Measurements from ENCODE around the gene PRDM16.

Gene PRDM16

GRCh38 chr1:3461238-3461933 lies 392.4 kb downstream of the PRDM16 start:
- no peaks in the 10 kb centered on the region for H3K9me3 ChIP-seq (ENCODE audit: insufficient read depth, low read length)
- no peaks in the 10 kb centered on the region for H3K27me3 ChIP-seq (ENCODE audit: insufficient read depth, insufficient read length)
- H3K4me3 ChIP-seq (ENCODE audit: insufficient read length, low read depth) = no peak overlapping the region
- DNase-seq (ENCODE audit: low read depth, low spot score) = no peak
- TF ChIP-seq ZNF274 (IDR thresholded peaks at IDR 0.05; ENCODE audit: low read depth, low read length) (no peak), SUZ12 (IDR thresholded peaks at IDR 0.05; ENCODE audit: extremely low read depth, insufficient read depth, insufficient read length) (no peak), YY1 (IDR thresholded peaks at IDR 0.05; ENCODE audit: insufficient read depth, insufficient read length) (no peak)
- peaks cover 4% of the 10 kb centered on the region for H3K36me3 ChIP-seq (ENCODE audit: insufficient read depth, insufficient read length, low read length)
- H3K9ac ChIP-seq (ENCODE audit: insufficient read length, low read depth) = no peak overlapping the region
- peaks cover 14% of the 10 kb centered on the region for H3K4me1 ChIP-seq (ENCODE audit: insufficient read depth, insufficient read length)

GRCh38 chr1:3461934-3462275 lies 392.9 kb downstream of the PRDM16 start:
- TF ChIP-seq SUZ12 (IDR thresholded peaks at IDR 0.05; ENCODE audit: extremely low read depth, insufficient read depth, insufficient read length) (no peak), ZNF274 (IDR thresholded peaks at IDR 0.05; ENCODE audit: low read depth, low read length) (no peak), YY1 (IDR thresholded peaks at IDR 0.05; ENCODE audit: insufficient read depth, insufficient read length) (no peak)
- Histone ChIP-seq H3K9ac (ENCODE audit: insufficient read length, low read depth) (no peak overlapping the region), H3K27me3 (ENCODE audit: insufficient read depth, insufficient read length) (no peaks in the 10 kb centered on the region), H3K9me3 (ENCODE audit: insufficient read depth, low read length) (no peaks in the 10 kb centered on the region), H3K36me3 (ENCODE audit: insufficient read depth, insufficient read length, low read length) (peaks cover 4% of the 10 kb centered on the region), H3K4me1 (ENCODE audit: insufficient read depth, insufficient read length) (peaks cover 11% of the 10 kb centered on the region), H3K4me3 (ENCODE audit: insufficient read length, low read depth) (no peak overlapping the region)
- no peak for DNase-seq (ENCODE audit: low read depth, low spot score)

GRCh38 chr1:3462356-3463012 lies 393.5 kb downstream of the PRDM16 start:
- Histone ChIP-seq H3K27me3 (ENCODE audit: insufficient read depth, insufficient read length) (no peaks in the 10 kb centered on the region), H3K9ac (ENCODE audit: insufficient read length, low read depth) (peak overlapping the region; percentile 44), H3K36me3 (ENCODE audit: insufficient read depth, insufficient read length, low read length) (peaks cover 4% of the 10 kb centered on the region), H3K4me3 (ENCODE audit: insufficient read length, low read depth) (no peak overlapping the region), H3K4me1 (ENCODE audit: insufficient read depth, insufficient read length) (peaks cover 11% of the 10 kb centered on the region), H3K9me3 (ENCODE audit: insufficient read depth, low read length) (no peaks in the 10 kb centered on the region)
- DNase-seq (ENCODE audit: low read depth, low spot score) = no peak
- TF ChIP-seq YY1 (IDR thresholded peaks at IDR 0.05; ENCODE audit: insufficient read depth, insufficient read length) (no peak), ZNF274 (IDR thresholded peaks at IDR 0.05; ENCODE audit: low read depth, low read length) (no peak), SUZ12 (IDR thresholded peaks at IDR 0.05; ENCODE audit: extremely low read depth, insufficient read depth, insufficient read length) (no peak)

- no peaks in the 10 kb centered on the region for H3K9me3 ChIP-seq (ENCODE audit: insufficient read depth, low read length)
- no peak overlapping the region for H3K4me3 ChIP-seq (ENCODE audit: insufficient read length, low read depth)
- H3K4me1 ChIP-seq (ENCODE audit: insufficient read depth, insufficient read length) = peaks cover 11% of the 10 kb centered on the region
- TF ChIP-seq SUZ12 (IDR thresholded peaks at IDR 0.05; ENCODE audit: extremely low read depth, insufficient read depth, insufficient read length) (no peak), ZNF274 (IDR thresholded peaks at IDR 0.05; ENCODE audit: low read depth, low read length) (no peak), YY1 (IDR thresholded peaks at IDR 0.05; ENCODE audit: insufficient read depth, insufficient read length) (no peak)
- no peak for DNase-seq (ENCODE audit: low read depth, low spot score)
- no peaks in the 10 kb centered on the region for H3K27me3 ChIP-seq (ENCODE audit: insufficient read depth, insufficient read length)
- H3K9ac ChIP-seq (ENCODE audit: insufficient read length, low read depth) = no peak overlapping the region
- H3K36me3 ChIP-seq (ENCODE audit: insufficient read depth, insufficient read length, low read length) = peaks cover 4% of the 10 kb centered on the region
Measured at GRCh38 chr1:3463013-3463385, 394.0 kb downstream of the PRDM16 start.

GRCh38 chr1:3463408-3463863 lies 394.4 kb downstream of the PRDM16 start:
- Histone ChIP-seq H3K9me3 (ENCODE audit: insufficient read depth, low read length) (no peaks in the 10 kb centered on the region), H3K9ac (ENCODE audit: insufficient read length, low read depth) (no peak overlapping the region), H3K4me3 (ENCODE audit: insufficient read length, low read depth) (no peak overlapping the region), H3K36me3 (ENCODE audit: insufficient read depth, insufficient read length, low read length) (peaks cover 4% of the 10 kb centered on the region), H3K27me3 (ENCODE audit: insufficient read depth, insufficient read length) (no peaks in the 10 kb centered on the region), H3K4me1 (ENCODE audit: insufficient read depth, insufficient read length) (peaks cover 11% of the 10 kb centered on the region)
- no peak for DNase-seq (ENCODE audit: low read depth, low spot score)
- TF ChIP-seq SUZ12 (IDR thresholded peaks at IDR 0.05; ENCODE audit: extremely low read depth, insufficient read depth, insufficient read length) = no peak
- no peak for TF ChIP-seq YY1 (IDR thresholded peaks at IDR 0.05; ENCODE audit: insufficient read depth, insufficient read length)
- no peak for TF ChIP-seq ZNF274 (IDR thresholded peaks at IDR 0.05; ENCODE audit: low read depth, low read length)

- TF ChIP-seq YY1 (IDR thresholded peaks at IDR 0.05; ENCODE audit: insufficient read depth, insufficient read length) = no peak
- TF ChIP-seq SUZ12 (IDR thresholded peaks at IDR 0.05; ENCODE audit: extremely low read depth, insufficient read depth, insufficient read length) = no peak
- no peak for TF ChIP-seq ZNF274 (IDR thresholded peaks at IDR 0.05; ENCODE audit: low read depth, low read length)
- Histone ChIP-seq H3K36me3 (ENCODE audit: insufficient read depth, insufficient read length, low read length) (peaks cover 4% of the 10 kb centered on the region), H3K4me1 (ENCODE audit: insufficient read depth, insufficient read length) (peaks cover 11% of the 10 kb centered on the region), H3K27me3 (ENCODE audit: insufficient read depth, insufficient read length) (no peaks in the 10 kb centered on the region), H3K9ac (ENCODE audit: insufficient read length, low read depth) (no peak overlapping the region), H3K9me3 (ENCODE audit: insufficient read depth, low read length) (no peaks in the 10 kb centered on the region), H3K4me3 (ENCODE audit: insufficient read length, low read depth) (no peak overlapping the region)
- DNase-seq (ENCODE audit: low read depth, low spot score) = no peak
Measured at GRCh38 chr1:3463891-3464648, 395.1 kb downstream of the PRDM16 start.

- peaks cover 4% of the 10 kb centered on the region for H3K36me3 ChIP-seq (ENCODE audit: insufficient read depth, insufficient read length, low read length)
- no peaks in the 10 kb centered on the region for H3K27me3 ChIP-seq (ENCODE audit: insufficient read depth, insufficient read length)
- H3K9ac ChIP-seq (ENCODE audit: insufficient read length, low read depth) = no peak overlapping the region
- DNase-seq (ENCODE audit: low read depth, low spot score) = no peak
- TF ChIP-seq SUZ12 (IDR thresholded peaks at IDR 0.05; ENCODE audit: extremely low read depth, insufficient read depth, insufficient read length) = no peak
- no peak for TF ChIP-seq ZNF274 (IDR thresholded peaks at IDR 0.05; ENCODE audit: low read depth, low read length)
- TF ChIP-seq YY1 (IDR thresholded peaks at IDR 0.05; ENCODE audit: insufficient read depth, insufficient read length) = no peak
- no peaks in the 10 kb centered on the region for H3K9me3 ChIP-seq (ENCODE audit: insufficient read depth, low read length)
- H3K4me3 ChIP-seq (ENCODE audit: insufficient read length, low read depth) = no peak overlapping the region
- H3K4me1 ChIP-seq (ENCODE audit: insufficient read depth, insufficient read length) = peaks cover 11% of the 10 kb centered on the region
Measured at GRCh38 chr1:3464649-3465025, 395.6 kb downstream of the PRDM16 start.
